H9 (cell line): ENCODE results near the gene EGR4. TPM values are rescaled to one million over a fixed set of nuclear protein-coding genes. Genes with fewer than 3 reads are reported as not detected.
A peak's percentile ranks its signal among the peaks of the same experiment; 100 is the strongest.

ENCODE experiments used
- DNase-seq: peaks from one replicate; pipeline ENCODE4 v3.0.0-alpha.2; 2017
- H2AFZ ChIP-seq: one replicate; pipeline ENCODE4 v1.6.1; 2013; ENCODE audit warnings: mild to moderate bottlenecking, low read length, control low read depth, moderate library complexity
- H2AK5ac ChIP-seq: 2 replicates; pipeline ENCODE4 v1.6.1; 2013; ENCODE audit warnings: low read length, control low read depth, mixed read lengths; ENCODE audit not compliant: insufficient read length
- H2BK120ac ChIP-seq: one replicate; pipeline ENCODE4 v1.6.1; 2013; ENCODE audit warnings: low read depth, mild to moderate bottlenecking, low read length, control low read depth, inconsistent platforms; ENCODE audit not compliant: poor library complexity, severe bottlenecking
- H2BK12ac ChIP-seq: 2 replicates; pipeline ENCODE4 v1.6.1; 2013; ENCODE audit warnings: low read length, control low read depth, mixed read lengths, low read depth; ENCODE audit not compliant: insufficient read length
- H2BK15ac ChIP-seq: 2 replicates; pipeline ENCODE4 v1.6.1; 2013; ENCODE audit warnings: low read depth, low read length, control low read depth
- H2BK20ac ChIP-seq: one replicate; pipeline ENCODE4 v1.6.1; 2013; ENCODE audit warnings: low read depth, mild to moderate bottlenecking, low read length, control low read depth, inconsistent platforms; ENCODE audit not compliant: poor library complexity, severe bottlenecking
- H2BK5ac ChIP-seq: 2 replicates; pipeline ENCODE4 v1.6.1; 2013; ENCODE audit warnings: low read length, control low read depth, mixed read lengths; ENCODE audit not compliant: insufficient read length
- H3K14ac ChIP-seq: 2 replicates; pipeline ENCODE4 v1.6.1; 2013; ENCODE audit warnings: low read length, control low read depth; ENCODE audit not compliant: insufficient read depth
- H3K18ac ChIP-seq: 2 replicates; pipeline ENCODE4 v1.6.1; 2013; ENCODE audit warnings: low read depth, mild to moderate bottlenecking, mixed read lengths, low read length, control low read depth; ENCODE audit not compliant: insufficient read length
- H3K23ac ChIP-seq: 2 replicates; pipeline ENCODE4 v1.6.1; 2013; ENCODE audit warnings: low read length, control low read depth, mixed read lengths, low read depth; ENCODE audit not compliant: insufficient read length
- H3K23me2 ChIP-seq: 2 replicates; pipeline ENCODE4 v1.6.1; 2013; ENCODE audit warnings: low read depth, mild to moderate bottlenecking, mixed read lengths, low read length, control low read depth; ENCODE audit not compliant: insufficient read length, poor library complexity, severe bottlenecking
- H3K27ac ChIP-seq: 2 replicates; pipeline ENCODE4 v1.5.1; 2013; ENCODE audit warnings: low read length, control low read depth, mixed read lengths, low read depth; ENCODE audit not compliant: insufficient read length
- H3K27me3 ChIP-seq: 2 replicates; pipeline ENCODE4 v1.6.1; 2013; ENCODE audit warnings: low read length, control low read depth, inconsistent platforms; ENCODE audit not compliant: insufficient read depth
- H3K4ac ChIP-seq: 2 replicates; pipeline ENCODE4 v1.6.1; 2013; ENCODE audit warnings: low read depth, mild to moderate bottlenecking, control low read depth, inconsistent platforms, low read length, moderate library complexity
- H3K4me1 ChIP-seq: 2 replicates; pipeline ENCODE4 v1.6.1; 2013; ENCODE audit warnings: low read length, control low read depth, inconsistent platforms; ENCODE audit not compliant: insufficient read depth
- H3K4me2 ChIP-seq: 2 replicates; pipeline ENCODE4 v1.6.1; 2013; ENCODE audit warnings: low read length, control low read depth, mixed read lengths; ENCODE audit not compliant: insufficient read length, insufficient read depth
- H3K56ac ChIP-seq: 2 replicates; pipeline ENCODE4 v1.6.1; 2013; ENCODE audit warnings: low read depth, mild to moderate bottlenecking, mixed read lengths, low read length, control low read depth; ENCODE audit not compliant: insufficient read length
- H3K79me1 ChIP-seq: 2 replicates; pipeline ENCODE4 v1.6.1; 2013; ENCODE audit warnings: low read depth, mild to moderate bottlenecking, moderate library complexity, low read length, control low read depth, inconsistent platforms; ENCODE audit not compliant: insufficient read depth, poor library complexity, severe bottlenecking
- H3K79me2 ChIP-seq: 2 replicates; pipeline ENCODE4 v1.6.1; 2013; ENCODE audit warnings: low read length, control low read depth, inconsistent platforms; ENCODE audit not compliant: insufficient read depth
- H3K9ac ChIP-seq: 2 replicates; pipeline ENCODE4 v1.6.1; 2013; ENCODE audit warnings: low read length, control low read depth, mixed read lengths; ENCODE audit not compliant: insufficient read length; ENCODE audit errors: extremely low read depth
- H3K9me3 ChIP-seq: one replicate; pipeline ENCODE4 v1.6.1; 2013; ENCODE audit warnings: low read depth, low read length, inconsistent platforms; ENCODE audit not compliant: control insufficient read depth
- H3T11ph ChIP-seq: one replicate; pipeline ENCODE4 v1.6.1; 2013; ENCODE audit warnings: mild to moderate bottlenecking, low read length, control low read depth, inconsistent platforms
- H4K20me1 ChIP-seq: one replicate; pipeline ENCODE4 v1.6.1; 2013; ENCODE audit not compliant: control insufficient read depth, insufficient read length, insufficient read depth
- H4K5ac ChIP-seq: 2 replicates; pipeline ENCODE4 v1.6.1; 2013; ENCODE audit warnings: low read depth, mild to moderate bottlenecking, mixed read lengths, low read length, control low read depth; ENCODE audit not compliant: insufficient read length
- H4K8ac ChIP-seq: replicated peaks from 2 replicates; pipeline ENCODE4 v1.6.1; 2013; ENCODE audit warnings: low read length, control low read depth, mixed read lengths, low read depth; ENCODE audit not compliant: insufficient read length
- H4K91ac ChIP-seq: 2 replicates; pipeline ENCODE4 v1.6.1; 2013; ENCODE audit warnings: low read depth, mild to moderate bottlenecking, moderate library complexity, mixed read lengths, low read length, control low read depth; ENCODE audit not compliant: insufficient read length
- H3K27ac Mint-ChIP-seq, 3 experiments: 2 replicates in 2 of 3; 3 replicates in 1 of 3; pipeline ENCODE4 v1.8.0; 2020 to 2021; ENCODE audit warnings: mixed read lengths in 3 of 3, mild to moderate bottlenecking in 1 of 3, moderate library complexity in 1 of 3
- H3K27me3 Mint-ChIP-seq: 2 replicates; pipeline ENCODE4 v1.8.0; 2021; ENCODE audit warnings: low read depth, mild to moderate bottlenecking, moderate library complexity, mixed read lengths
- H3K36me3 Mint-ChIP-seq, 3 experiments: 2 replicates in 2 of 3; 3 replicates in 1 of 3; pipeline ENCODE4 v1.8.0; 2020 to 2021; ENCODE audit warnings: low read depth in 3 of 3, mixed read lengths in 3 of 3; ENCODE audit not compliant: insufficient read depth in 1 of 3
- H3K4me1 Mint-ChIP-seq, 2 experiments: 2 replicates each; pipeline ENCODE4 v1.8.0; 2020; ENCODE audit warnings: mixed read lengths in 2 of 2
- H3K4me3 Mint-ChIP-seq, 2 experiments: 2 replicates in 1 of 2; 3 replicates in 1 of 2; pipeline ENCODE4 v1.8.0; 2020 to 2021; ENCODE audit warnings: mild to moderate bottlenecking in 2 of 2, mixed read lengths in 2 of 2, moderate library complexity in 1 of 2
- H3K9me3 Mint-ChIP-seq, 2 experiments: 2 replicates in 1 of 2; 3 replicates in 1 of 2; pipeline ENCODE4 v1.8.0; 2020; ENCODE audit warnings: mild to moderate bottlenecking in 2 of 2, mixed read lengths in 2 of 2, moderate library complexity in 1 of 2
- WGBS: extraction: QIAGEN DNeasy Blood & Tissue Kit; methylation state at CpG from one replicate; pipeline ENCODE4 v1.1.7; 2013; ENCODE audit warnings: missing lambda C conversion rate, low lambda C conversion rate, mixed read lengths; ENCODE audit not compliant: insufficient read length; ENCODE audit errors: extremely low coverage; 5-methylcytosine and 5-hydroxymethylcytosine counted together
- total RNA-seq: library from RNA; stranded (reverse); gene quantifications from 2 replicates; pipeline ENCODE4 v1.2.1, GENCODE V29; 2021
- TF ChIP-seq, protein P1 (sequence below): fragments of 200-600 bp; sonication (generic); conservative IDR thresholded peaks from 3 replicates; pipeline ENCODE4 v1.8.0; 2021; ENCODE audit warnings: antibody characterized with exemption, mild to moderate bottlenecking

Gene EGR4
- total RNA-seq, 1 experiment from 2014 or later: 0.85 TPM

DNA sequence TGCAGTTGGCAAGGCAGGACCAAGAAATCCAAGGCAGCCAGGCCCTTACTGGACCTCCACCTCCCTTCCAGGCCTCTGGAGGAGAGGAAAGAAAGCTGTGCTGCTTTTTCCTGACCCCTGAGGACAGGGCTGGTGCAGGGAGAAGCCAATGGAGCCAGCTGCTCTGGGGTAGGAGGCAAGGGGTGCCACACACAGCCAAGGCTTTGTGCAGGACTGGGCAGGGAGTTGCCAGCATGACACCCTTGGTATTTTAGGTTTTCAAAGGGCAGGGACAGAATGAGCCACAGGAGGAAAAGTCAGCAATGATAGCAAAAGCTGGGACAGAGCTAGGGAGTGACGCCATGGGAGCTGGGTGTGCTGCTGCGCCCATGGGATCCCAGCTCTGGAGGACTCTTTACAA is 36.3 kb downstream of the EGR4 start:
- no peak overlapping the region for H4K91ac ChIP-seq
- H3K9me3 ChIP-seq: no peaks in the 10 kb centered on the region
- H3K4me3 Mint-ChIP-seq: no peak overlapping the region
- no peak overlapping the region for H4K5ac ChIP-seq
- no peaks in the 10 kb centered on the region for H3K27me3 Mint-ChIP-seq
- H2AFZ ChIP-seq: no peak overlapping the region
- no peak overlapping the region for H3K27ac ChIP-seq
- no peak overlapping the region for H2BK15ac ChIP-seq
- H3K27ac Mint-ChIP-seq: peak overlapping the region in 2 of 3 experiments; percentile 64 to 91; a peak in 3 of 7 replicates
- no peak overlapping the region for H2BK5ac ChIP-seq
- no peak overlapping the region for H2BK12ac ChIP-seq
- H3K4me1 Mint-ChIP-seq: peaks cover 17 to 18% of the 10 kb centered on the region in 2 experiments
- H3K27me3 ChIP-seq: no peaks in the 10 kb centered on the region
- no peak overlapping the region for H3K4ac ChIP-seq
- no peaks in the 10 kb centered on the region for H3K79me2 ChIP-seq
- H3K36me3 Mint-ChIP-seq: peaks cover 21 to 52% (median 28%) of the 10 kb centered on the region in 3 experiments; a peak in 6 of 7 replicates
- no peak overlapping the region for H3K56ac ChIP-seq
- H2BK120ac ChIP-seq: no peak overlapping the region
- WGBS: no CpG with 5 or more reads among the region's 2 CpGs
- no peak overlapping the region for H3K23ac ChIP-seq
- TF ChIP-seq, protein P1, sequence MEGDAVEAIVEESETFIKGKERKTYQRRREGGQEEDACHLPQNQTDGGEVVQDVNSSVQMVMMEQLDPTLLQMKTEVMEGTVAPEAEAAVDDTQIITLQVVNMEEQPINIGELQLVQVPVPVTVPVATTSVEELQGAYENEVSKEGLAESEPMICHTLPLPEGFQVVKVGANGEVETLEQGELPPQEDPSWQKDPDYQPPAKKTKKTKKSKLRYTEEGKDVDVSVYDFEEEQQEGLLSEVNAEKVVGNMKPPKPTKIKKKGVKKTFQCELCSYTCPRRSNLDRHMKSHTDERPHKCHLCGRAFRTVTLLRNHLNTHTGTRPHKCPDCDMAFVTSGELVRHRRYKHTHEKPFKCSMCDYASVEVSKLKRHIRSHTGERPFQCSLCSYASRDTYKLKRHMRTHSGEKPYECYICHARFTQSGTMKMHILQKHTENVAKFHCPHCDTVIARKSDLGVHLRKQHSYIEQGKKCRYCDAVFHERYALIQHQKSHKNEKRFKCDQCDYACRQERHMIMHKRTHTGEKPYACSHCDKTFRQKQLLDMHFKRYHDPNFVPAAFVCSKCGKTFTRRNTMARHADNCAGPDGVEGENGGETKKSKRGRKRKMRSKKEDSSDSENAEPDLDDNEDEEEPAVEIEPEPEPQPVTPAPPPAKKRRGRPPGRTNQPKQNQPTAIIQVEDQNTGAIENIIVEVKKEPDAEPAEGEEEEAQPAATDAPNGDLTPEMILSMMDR: no peak
- no peaks in the 10 kb centered on the region; a peak in 1 of 5 replicates for H3K9me3 Mint-ChIP-seq
- H3T11ph ChIP-seq: no peak overlapping the region
- no peak overlapping the region for H2AK5ac ChIP-seq
- H3K9ac ChIP-seq: no peak overlapping the region
- no peak overlapping the region for H3K18ac ChIP-seq
- DNase-seq: no peak
- H3K14ac ChIP-seq: no peak overlapping the region
- no peak overlapping the region for H2BK20ac ChIP-seq
- H3K23me2 ChIP-seq: no peaks in the 10 kb centered on the region
- no peaks in the 10 kb centered on the region for H3K79me1 ChIP-seq
- no peaks in the 10 kb centered on the region for H3K4me1 ChIP-seq
- H4K20me1 ChIP-seq: no peaks in the 10 kb centered on the region
- H4K8ac ChIP-seq: no peak overlapping the region
- H3K4me2 ChIP-seq: no peak overlapping the region
